H9 (cell line): Measurements from ENCODE around the gene ADARB2. TPM values are rescaled to one million over a fixed set of nuclear protein-coding genes. Genes with fewer than 3 reads are reported as not detected.
A peak's percentile ranks its signal among the peaks of the same experiment; 100 is the strongest.

Source experiments
- DNase-seq: peaks from one replicate; pipeline ENCODE4 v3.0.0-alpha.2; 2017
- H2AFZ ChIP-seq: one replicate; pipeline ENCODE4 v1.6.1; 2013; ENCODE audit warnings: mild to moderate bottlenecking, low read length, control low read depth, moderate library complexity
- H2AK5ac ChIP-seq: 2 replicates; pipeline ENCODE4 v1.6.1; 2013; ENCODE audit warnings: low read length, control low read depth, mixed read lengths; ENCODE audit not compliant: insufficient read length
- H2BK120ac ChIP-seq: one replicate; pipeline ENCODE4 v1.6.1; 2013; ENCODE audit warnings: low read depth, mild to moderate bottlenecking, low read length, control low read depth, inconsistent platforms; ENCODE audit not compliant: poor library complexity, severe bottlenecking
- H2BK12ac ChIP-seq: 2 replicates; pipeline ENCODE4 v1.6.1; 2013; ENCODE audit warnings: low read length, control low read depth, mixed read lengths, low read depth; ENCODE audit not compliant: insufficient read length
- H2BK15ac ChIP-seq: 2 replicates; pipeline ENCODE4 v1.6.1; 2013; ENCODE audit warnings: low read depth, low read length, control low read depth
- H2BK20ac ChIP-seq: one replicate; pipeline ENCODE4 v1.6.1; 2013; ENCODE audit warnings: low read depth, mild to moderate bottlenecking, low read length, control low read depth, inconsistent platforms; ENCODE audit not compliant: poor library complexity, severe bottlenecking
- H2BK5ac ChIP-seq: 2 replicates; pipeline ENCODE4 v1.6.1; 2013; ENCODE audit warnings: low read length, control low read depth, mixed read lengths; ENCODE audit not compliant: insufficient read length
- H3K14ac ChIP-seq: 2 replicates; pipeline ENCODE4 v1.6.1; 2013; ENCODE audit warnings: low read length, control low read depth; ENCODE audit not compliant: insufficient read depth
- H3K18ac ChIP-seq: 2 replicates; pipeline ENCODE4 v1.6.1; 2013; ENCODE audit warnings: low read depth, mild to moderate bottlenecking, mixed read lengths, low read length, control low read depth; ENCODE audit not compliant: insufficient read length
- H3K23ac ChIP-seq: 2 replicates; pipeline ENCODE4 v1.6.1; 2013; ENCODE audit warnings: low read length, control low read depth, mixed read lengths, low read depth; ENCODE audit not compliant: insufficient read length
- H3K23me2 ChIP-seq: 2 replicates; pipeline ENCODE4 v1.6.1; 2013; ENCODE audit warnings: low read depth, mild to moderate bottlenecking, mixed read lengths, low read length, control low read depth; ENCODE audit not compliant: insufficient read length, poor library complexity, severe bottlenecking
- H3K27ac ChIP-seq: 2 replicates; pipeline ENCODE4 v1.5.1; 2013; ENCODE audit warnings: low read length, control low read depth, mixed read lengths, low read depth; ENCODE audit not compliant: insufficient read length
- H3K27me3 ChIP-seq: 2 replicates; pipeline ENCODE4 v1.6.1; 2013; ENCODE audit warnings: low read length, control low read depth, inconsistent platforms; ENCODE audit not compliant: insufficient read depth
- H3K4ac ChIP-seq: 2 replicates; pipeline ENCODE4 v1.6.1; 2013; ENCODE audit warnings: low read depth, mild to moderate bottlenecking, control low read depth, inconsistent platforms, low read length, moderate library complexity
- H3K4me1 ChIP-seq: 2 replicates; pipeline ENCODE4 v1.6.1; 2013; ENCODE audit warnings: low read length, control low read depth, inconsistent platforms; ENCODE audit not compliant: insufficient read depth
- H3K4me2 ChIP-seq: 2 replicates; pipeline ENCODE4 v1.6.1; 2013; ENCODE audit warnings: low read length, control low read depth, mixed read lengths; ENCODE audit not compliant: insufficient read length, insufficient read depth
- H3K56ac ChIP-seq: 2 replicates; pipeline ENCODE4 v1.6.1; 2013; ENCODE audit warnings: low read depth, mild to moderate bottlenecking, mixed read lengths, low read length, control low read depth; ENCODE audit not compliant: insufficient read length
- H3K79me1 ChIP-seq: 2 replicates; pipeline ENCODE4 v1.6.1; 2013; ENCODE audit warnings: low read depth, mild to moderate bottlenecking, moderate library complexity, low read length, control low read depth, inconsistent platforms; ENCODE audit not compliant: insufficient read depth, poor library complexity, severe bottlenecking
- H3K79me2 ChIP-seq: 2 replicates; pipeline ENCODE4 v1.6.1; 2013; ENCODE audit warnings: low read length, control low read depth, inconsistent platforms; ENCODE audit not compliant: insufficient read depth
- H3K9ac ChIP-seq: 2 replicates; pipeline ENCODE4 v1.6.1; 2013; ENCODE audit warnings: low read length, control low read depth, mixed read lengths; ENCODE audit not compliant: insufficient read length; ENCODE audit errors: extremely low read depth
- H3K9me3 ChIP-seq: one replicate; pipeline ENCODE4 v1.6.1; 2013; ENCODE audit warnings: low read depth, low read length, inconsistent platforms; ENCODE audit not compliant: control insufficient read depth
- H3T11ph ChIP-seq: one replicate; pipeline ENCODE4 v1.6.1; 2013; ENCODE audit warnings: mild to moderate bottlenecking, low read length, control low read depth, inconsistent platforms
- H4K20me1 ChIP-seq: one replicate; pipeline ENCODE4 v1.6.1; 2013; ENCODE audit not compliant: control insufficient read depth, insufficient read length, insufficient read depth
- H4K5ac ChIP-seq: 2 replicates; pipeline ENCODE4 v1.6.1; 2013; ENCODE audit warnings: low read depth, mild to moderate bottlenecking, mixed read lengths, low read length, control low read depth; ENCODE audit not compliant: insufficient read length
- H4K8ac ChIP-seq: replicated peaks from 2 replicates; pipeline ENCODE4 v1.6.1; 2013; ENCODE audit warnings: low read length, control low read depth, mixed read lengths, low read depth; ENCODE audit not compliant: insufficient read length
- H4K91ac ChIP-seq: 2 replicates; pipeline ENCODE4 v1.6.1; 2013; ENCODE audit warnings: low read depth, mild to moderate bottlenecking, moderate library complexity, mixed read lengths, low read length, control low read depth; ENCODE audit not compliant: insufficient read length
- H3K27ac Mint-ChIP-seq, 3 experiments: 2 replicates in 2 of 3; 3 replicates in 1 of 3; pipeline ENCODE4 v1.8.0; 2020 to 2021; ENCODE audit warnings: mixed read lengths in 3 of 3, mild to moderate bottlenecking in 1 of 3, moderate library complexity in 1 of 3
- H3K27me3 Mint-ChIP-seq: 2 replicates; pipeline ENCODE4 v1.8.0; 2021; ENCODE audit warnings: low read depth, mild to moderate bottlenecking, moderate library complexity, mixed read lengths
- H3K36me3 Mint-ChIP-seq, 3 experiments: 2 replicates in 2 of 3; 3 replicates in 1 of 3; pipeline ENCODE4 v1.8.0; 2020 to 2021; ENCODE audit warnings: low read depth in 3 of 3, mixed read lengths in 3 of 3; ENCODE audit not compliant: insufficient read depth in 1 of 3
- H3K4me1 Mint-ChIP-seq, 2 experiments: 2 replicates each; pipeline ENCODE4 v1.8.0; 2020; ENCODE audit warnings: mixed read lengths in 2 of 2
- H3K4me3 Mint-ChIP-seq, 2 experiments: 2 replicates in 1 of 2; 3 replicates in 1 of 2; pipeline ENCODE4 v1.8.0; 2020 to 2021; ENCODE audit warnings: mild to moderate bottlenecking in 2 of 2, mixed read lengths in 2 of 2, moderate library complexity in 1 of 2
- H3K9me3 Mint-ChIP-seq, 2 experiments: 2 replicates in 1 of 2; 3 replicates in 1 of 2; pipeline ENCODE4 v1.8.0; 2020; ENCODE audit warnings: mild to moderate bottlenecking in 2 of 2, mixed read lengths in 2 of 2, moderate library complexity in 1 of 2
- WGBS: extraction: QIAGEN DNeasy Blood & Tissue Kit; methylation state at CpG from one replicate; pipeline ENCODE4 v1.1.7; 2013; ENCODE audit warnings: missing lambda C conversion rate, low lambda C conversion rate, mixed read lengths; ENCODE audit not compliant: insufficient read length; ENCODE audit errors: extremely low coverage; 5-methylcytosine and 5-hydroxymethylcytosine counted together
- total RNA-seq: library from RNA; stranded (reverse); gene quantifications from 2 replicates; pipeline ENCODE4 v1.2.1, GENCODE V29; 2021
- TF ChIP-seq, protein P1 (sequence below): fragments of 200-600 bp; sonication (generic); conservative IDR thresholded peaks from 3 replicates; pipeline ENCODE4 v1.8.0; 2021; ENCODE audit warnings: antibody characterized with exemption, mild to moderate bottlenecking

ADARB2 gene
- total RNA-seq, 1 experiment from 2014 or later = 0.87 TPM

DNA sequence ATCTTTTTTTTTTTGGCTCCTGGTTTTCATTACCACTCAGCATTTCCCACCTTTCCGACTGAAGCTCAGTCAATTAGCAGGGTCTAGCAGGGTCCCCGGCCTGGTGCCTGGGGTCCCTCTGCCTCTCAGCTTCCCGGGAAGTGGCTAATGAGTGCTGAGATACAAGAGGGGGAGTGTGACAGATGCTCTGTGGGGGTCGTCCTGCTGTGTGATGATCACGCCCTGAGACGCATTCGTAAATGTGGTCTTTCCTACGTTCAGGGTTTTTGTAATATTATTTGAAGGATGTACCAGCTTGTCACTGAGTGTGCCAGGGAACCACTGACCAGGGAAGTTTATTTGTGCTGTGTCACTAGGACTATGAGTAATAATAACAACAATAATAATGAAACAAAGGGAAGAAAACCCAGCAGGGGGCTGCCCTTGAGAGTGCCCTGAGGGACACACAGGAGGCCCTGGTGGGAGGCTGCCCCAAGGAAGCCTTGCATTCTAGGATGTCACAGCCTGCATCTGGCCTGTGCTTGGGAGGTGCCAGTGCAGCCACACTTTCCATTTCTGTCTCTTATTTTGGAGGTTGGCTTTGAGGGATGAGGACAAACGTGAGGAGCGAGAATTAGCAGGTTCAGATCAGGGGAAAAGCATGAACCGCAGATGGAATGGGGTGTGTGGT is 337.8 kb downstream of the ADARB2 start:
- Histone ChIP-seq H3K14ac (no peak overlapping the region; the same call in 1 of the 2 replicates), H3K56ac (no peak overlapping the region), H2BK120ac (no peak overlapping the region), H2BK15ac (no peak overlapping the region), H3K27ac (no peak overlapping the region), H3K4me1 (no peaks in the 10 kb centered on the region), H3K4me2 (no peak overlapping the region), H2BK20ac (no peak overlapping the region), H2AFZ (no peak overlapping the region), H3K79me2 (no peaks in the 10 kb centered on the region), H3K18ac (no peak overlapping the region), H2AK5ac (no peak overlapping the region), H4K8ac (no peak overlapping the region), H2BK12ac (no peak overlapping the region), H3K79me1 (no peaks in the 10 kb centered on the region), H3K27me3 (no peaks in the 10 kb centered on the region), H3K23ac (no peak overlapping the region), H3T11ph (no peak overlapping the region), H3K9me3 (no peaks in the 10 kb centered on the region), H3K23me2 (no peaks in the 10 kb centered on the region), H3K9ac (no peak overlapping the region), H2BK5ac (no peak overlapping the region), H3K4ac (no peak overlapping the region), H4K20me1 (no peaks in the 10 kb centered on the region), H4K91ac (no peak overlapping the region), H4K5ac (no peak overlapping the region)
- TF ChIP-seq, protein P1, sequence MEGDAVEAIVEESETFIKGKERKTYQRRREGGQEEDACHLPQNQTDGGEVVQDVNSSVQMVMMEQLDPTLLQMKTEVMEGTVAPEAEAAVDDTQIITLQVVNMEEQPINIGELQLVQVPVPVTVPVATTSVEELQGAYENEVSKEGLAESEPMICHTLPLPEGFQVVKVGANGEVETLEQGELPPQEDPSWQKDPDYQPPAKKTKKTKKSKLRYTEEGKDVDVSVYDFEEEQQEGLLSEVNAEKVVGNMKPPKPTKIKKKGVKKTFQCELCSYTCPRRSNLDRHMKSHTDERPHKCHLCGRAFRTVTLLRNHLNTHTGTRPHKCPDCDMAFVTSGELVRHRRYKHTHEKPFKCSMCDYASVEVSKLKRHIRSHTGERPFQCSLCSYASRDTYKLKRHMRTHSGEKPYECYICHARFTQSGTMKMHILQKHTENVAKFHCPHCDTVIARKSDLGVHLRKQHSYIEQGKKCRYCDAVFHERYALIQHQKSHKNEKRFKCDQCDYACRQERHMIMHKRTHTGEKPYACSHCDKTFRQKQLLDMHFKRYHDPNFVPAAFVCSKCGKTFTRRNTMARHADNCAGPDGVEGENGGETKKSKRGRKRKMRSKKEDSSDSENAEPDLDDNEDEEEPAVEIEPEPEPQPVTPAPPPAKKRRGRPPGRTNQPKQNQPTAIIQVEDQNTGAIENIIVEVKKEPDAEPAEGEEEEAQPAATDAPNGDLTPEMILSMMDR = no peak
- H3K27me3 Mint-ChIP-seq = peaks cover 3% of the 10 kb centered on the region
- H3K36me3 Mint-ChIP-seq = no peaks in the 10 kb centered on the region; a peak in 1 of 7 replicates
- WGBS = no CpG with 5 or more reads among the region's 11 CpGs
- H3K4me1 Mint-ChIP-seq = peaks cover 12 to 24% of the 10 kb centered on the region in 2 experiments
- no peak overlapping the region for H3K4me3 Mint-ChIP-seq
- DNase-seq = no peak
- H3K9me3 Mint-ChIP-seq = no peaks in the 10 kb centered on the region
- H3K27ac Mint-ChIP-seq = peak overlapping the region in 1 of 3 experiments; percentile 16; a peak in 1 of 7 replicates
